Activated CD8-positive, alpha-beta memory T cell treated with anti-CD3 and anti-CD28 coated beads, Interleukin-2, amount 10 ng/mL, durations not matched to agents 7 days and 5 days (primary cell): Measurements from ENCODE around the gene ALKAL2. TPM values are rescaled to one million over a fixed set of nuclear protein-coding genes. Genes with fewer than 3 reads are reported as not detected.

Experiments used
- ATAC-seq: fragments of 150-1000 bp; cut with Tn5 transposase; one replicate; pipeline ENCODE4 v1.10.0; 2021; ENCODE audit warnings: moderate library complexity
- CTCF ChIA-PET: fragments of 350-600 bp; sonication (Branson Sonifier 250); formaldehyde crosslinking; loops from one replicate; lab custom pipeline; 2021; ENCODE audit warnings: antibody characterized with exemption; lab: Charles Lee
- DNase-seq: peaks from one replicate; pipeline ENCODE4 v3.0.0-alpha.2; 2020
- H3K27ac Mint-ChIP-seq: one replicate; pipeline ENCODE4 v1.8.0; 2021; ENCODE audit warnings: mild to moderate bottlenecking, mixed read lengths
- H3K27me3 Mint-ChIP-seq: one replicate; pipeline ENCODE4 v1.8.0; 2021; ENCODE audit warnings: mixed read lengths
- H3K36me3 Mint-ChIP-seq: one replicate; pipeline ENCODE4 v1.8.0; 2021; ENCODE audit warnings: mild to moderate bottlenecking, mixed read lengths
- H3K4me1 Mint-ChIP-seq: one replicate; pipeline ENCODE4 v1.8.0; 2021; ENCODE audit warnings: mixed read lengths
- H3K4me3 Mint-ChIP-seq: one replicate; pipeline ENCODE4 v1.8.0; 2021; ENCODE audit warnings: mild to moderate bottlenecking, moderate library complexity, mixed read lengths
- H3K9me3 Mint-ChIP-seq: one replicate; pipeline ENCODE4 v1.8.0; 2022; ENCODE audit warnings: low read depth, mixed read lengths
- total RNA-seq, 2 experiments: library from RNA; stranded (reverse); gene quantifications; one replicate each; pipeline ENCODE4 v1.2.3, GENCODE V29; 2021

The ALKAL2 gene
- total RNA-seq, 2 experiments from 2014 or later = not detected

DNA sequence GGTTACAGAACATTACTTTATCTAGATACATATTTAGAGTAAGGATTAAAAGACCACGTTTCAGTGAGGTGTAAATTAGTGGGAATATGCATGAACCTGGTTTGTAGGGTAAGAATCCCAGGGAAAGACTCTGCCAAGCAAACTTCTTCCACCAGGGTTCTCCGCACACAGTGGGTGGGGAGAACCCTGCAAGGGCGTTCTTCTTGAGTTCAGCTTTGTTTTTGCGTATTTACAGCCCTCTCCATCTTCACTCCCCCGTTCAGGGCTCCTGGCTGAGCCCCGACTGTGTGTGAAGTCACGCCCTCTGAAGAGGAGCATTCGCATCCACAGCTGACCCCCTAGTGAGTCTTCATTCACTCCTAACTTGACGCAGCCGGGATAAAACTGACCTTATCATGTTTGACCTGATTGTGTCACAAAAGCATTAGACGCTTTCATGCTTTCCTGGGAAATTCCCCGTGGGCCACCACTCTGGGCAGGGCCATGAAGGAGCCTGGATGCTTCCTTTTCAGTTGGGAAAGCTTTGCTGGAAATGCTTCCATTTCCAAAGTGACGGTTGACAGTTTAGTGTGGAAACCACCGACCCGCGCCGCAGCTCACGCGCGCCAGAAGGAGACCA lies 1.0 kb downstream of the ALKAL2 start:
- peaks cover 7% of the 10 kb centered on the region for H3K4me1 Mint-ChIP-seq
- no peaks in the 10 kb centered on the region for H3K9me3 Mint-ChIP-seq
- H3K27ac Mint-ChIP-seq = no peak overlapping the region
- peaks cover 48% of the 10 kb centered on the region for H3K27me3 Mint-ChIP-seq
- H3K4me3 Mint-ChIP-seq = no peak overlapping the region
- DNase-seq (no peak), ATAC-seq (no peak)
- CTCF ChIA-PET = no interaction called here
- peaks cover 2% of the 10 kb centered on the region for H3K36me3 Mint-ChIP-seq

DNA sequence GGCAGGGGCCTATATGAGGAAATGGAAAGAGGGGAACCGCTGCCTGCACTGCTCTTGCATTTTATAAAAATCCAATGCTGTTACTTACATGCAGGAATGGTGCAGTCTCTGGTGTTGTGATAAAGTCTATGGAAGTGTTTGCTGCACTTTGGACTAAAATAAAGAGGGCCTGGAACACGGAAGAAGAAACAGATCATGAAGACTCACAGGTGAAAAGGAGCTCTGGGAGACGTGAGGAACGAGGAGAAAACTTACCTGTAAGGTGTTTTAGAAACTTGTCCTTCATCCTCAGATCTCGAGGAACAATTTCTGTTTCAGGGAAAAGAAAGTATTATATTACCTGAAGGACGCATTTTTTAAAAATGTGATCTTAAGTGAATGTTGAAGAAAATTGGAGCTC lies 1.9 kb downstream of the ALKAL2 start:
- no peaks in the 10 kb centered on the region for H3K9me3 Mint-ChIP-seq
- CTCF ChIA-PET = no interaction called here
- H3K27ac Mint-ChIP-seq = no peak overlapping the region
- peaks cover 7% of the 10 kb centered on the region for H3K4me1 Mint-ChIP-seq
- DNase-seq = no peak
- peaks cover 42% of the 10 kb centered on the region for H3K27me3 Mint-ChIP-seq
- H3K4me3 Mint-ChIP-seq = no peak overlapping the region
- peaks cover 7% of the 10 kb centered on the region for H3K36me3 Mint-ChIP-seq
- ATAC-seq = no peak

DNA sequence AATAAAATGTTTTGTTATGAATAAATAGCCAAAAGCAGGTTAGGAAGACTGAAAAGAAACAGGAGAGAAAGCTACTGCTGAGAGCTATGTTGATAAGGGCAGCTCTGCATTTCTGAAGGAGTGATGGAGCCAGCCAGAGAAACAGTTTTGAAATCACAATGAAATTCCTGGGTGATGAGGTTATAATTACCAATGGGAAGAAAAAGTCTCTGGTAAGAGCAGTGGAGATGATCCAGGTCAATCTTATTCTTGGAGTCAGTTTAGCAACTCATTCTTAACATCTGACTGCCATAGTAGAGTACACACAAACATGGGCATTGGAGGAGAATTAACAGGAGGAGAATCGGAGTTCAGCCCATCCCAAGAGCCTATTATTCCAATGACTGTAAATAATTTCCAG lies 2.4 kb downstream of the ALKAL2 start:
- Mint-ChIP-seq H3K4me3 (no peak overlapping the region), H3K9me3 (no peaks in the 10 kb centered on the region), H3K4me1 (peaks cover 7% of the 10 kb centered on the region), H3K27me3 (peaks cover 37% of the 10 kb centered on the region), H3K36me3 (peaks cover 9% of the 10 kb centered on the region), H3K27ac (no peak overlapping the region)
- CTCF ChIA-PET = no interaction called here
- DNase-seq = no peak
- ATAC-seq = no peak

DNA sequence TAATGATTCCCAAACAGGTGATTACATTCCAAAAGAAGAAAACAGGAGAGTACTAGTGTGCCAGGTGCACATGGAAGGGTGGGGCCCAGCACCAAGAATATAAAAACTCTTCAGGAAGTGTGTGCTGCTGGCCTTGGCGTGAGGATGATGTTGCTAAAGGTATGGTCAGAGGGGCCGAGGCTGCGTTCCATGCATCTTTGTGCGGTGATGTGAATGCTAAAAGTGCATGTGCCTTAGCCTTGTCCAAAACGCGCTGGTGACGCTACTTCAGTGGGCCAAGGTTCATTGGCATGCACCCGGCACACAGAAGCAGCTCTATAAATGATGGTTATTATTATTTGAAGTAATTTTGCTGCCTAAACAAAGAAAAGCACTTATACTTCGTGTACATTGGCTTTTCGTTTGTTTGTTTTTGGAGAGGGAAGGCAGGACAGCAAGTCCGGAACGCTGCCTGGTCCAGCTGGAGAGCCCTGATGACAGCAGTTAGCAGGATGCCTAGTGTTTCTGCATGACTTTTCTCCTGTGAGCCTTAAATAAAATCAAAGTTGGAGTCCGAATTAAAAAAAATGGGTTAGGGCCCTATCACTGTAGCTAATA lies 2.9 kb downstream of the ALKAL2 start:
- no peak for DNase-seq
- H3K4me1 Mint-ChIP-seq = peaks cover 7% of the 10 kb centered on the region
- H3K36me3 Mint-ChIP-seq = peaks cover 12% of the 10 kb centered on the region
- H3K4me3 Mint-ChIP-seq = no peak overlapping the region
- peaks cover 31% of the 10 kb centered on the region for H3K27me3 Mint-ChIP-seq
- no peak for ATAC-seq
- H3K27ac Mint-ChIP-seq = no peak overlapping the region
- no peaks in the 10 kb centered on the region for H3K9me3 Mint-ChIP-seq
- CTCF ChIA-PET = no interaction called here

DNA sequence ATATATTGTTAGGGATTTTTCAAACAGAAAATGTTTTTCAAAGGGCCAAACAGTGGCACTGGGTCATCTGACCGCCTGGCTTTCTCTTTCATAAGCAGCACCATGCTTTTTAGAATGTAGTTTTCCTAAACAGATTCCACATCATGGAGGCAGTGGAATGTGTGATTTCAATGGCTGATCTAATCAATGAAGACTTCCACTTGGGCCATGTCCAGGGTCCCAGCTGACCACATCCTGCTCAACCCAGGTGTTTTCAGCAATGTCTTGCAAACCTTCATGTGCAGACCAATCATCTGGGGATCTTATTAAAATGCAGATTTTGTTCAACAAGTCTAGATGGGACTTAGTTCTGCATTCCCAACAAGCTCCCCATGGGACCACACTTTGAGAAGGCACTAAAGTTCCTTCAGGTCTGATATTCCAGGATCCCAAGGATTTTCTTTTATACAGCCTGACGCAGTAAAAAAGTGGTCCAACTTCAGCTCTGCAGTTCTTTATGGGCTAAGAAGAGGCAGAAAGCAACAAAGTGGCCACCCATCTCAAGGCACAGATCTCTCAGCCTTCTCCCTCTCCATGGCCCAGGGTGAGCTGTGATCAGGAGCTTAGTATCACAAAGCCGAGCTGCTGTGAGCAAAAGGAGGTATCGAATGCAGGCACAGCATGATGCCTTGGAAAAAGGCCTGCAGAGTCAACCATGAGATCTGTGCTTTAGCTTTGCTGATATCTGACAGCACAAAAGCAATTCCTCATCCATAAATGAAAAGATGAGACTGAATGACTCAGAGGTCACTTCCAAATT lies 3.7 kb downstream of the ALKAL2 start:
- CTCF ChIA-PET = no interaction called here
- ATAC-seq = no peak

DNA sequence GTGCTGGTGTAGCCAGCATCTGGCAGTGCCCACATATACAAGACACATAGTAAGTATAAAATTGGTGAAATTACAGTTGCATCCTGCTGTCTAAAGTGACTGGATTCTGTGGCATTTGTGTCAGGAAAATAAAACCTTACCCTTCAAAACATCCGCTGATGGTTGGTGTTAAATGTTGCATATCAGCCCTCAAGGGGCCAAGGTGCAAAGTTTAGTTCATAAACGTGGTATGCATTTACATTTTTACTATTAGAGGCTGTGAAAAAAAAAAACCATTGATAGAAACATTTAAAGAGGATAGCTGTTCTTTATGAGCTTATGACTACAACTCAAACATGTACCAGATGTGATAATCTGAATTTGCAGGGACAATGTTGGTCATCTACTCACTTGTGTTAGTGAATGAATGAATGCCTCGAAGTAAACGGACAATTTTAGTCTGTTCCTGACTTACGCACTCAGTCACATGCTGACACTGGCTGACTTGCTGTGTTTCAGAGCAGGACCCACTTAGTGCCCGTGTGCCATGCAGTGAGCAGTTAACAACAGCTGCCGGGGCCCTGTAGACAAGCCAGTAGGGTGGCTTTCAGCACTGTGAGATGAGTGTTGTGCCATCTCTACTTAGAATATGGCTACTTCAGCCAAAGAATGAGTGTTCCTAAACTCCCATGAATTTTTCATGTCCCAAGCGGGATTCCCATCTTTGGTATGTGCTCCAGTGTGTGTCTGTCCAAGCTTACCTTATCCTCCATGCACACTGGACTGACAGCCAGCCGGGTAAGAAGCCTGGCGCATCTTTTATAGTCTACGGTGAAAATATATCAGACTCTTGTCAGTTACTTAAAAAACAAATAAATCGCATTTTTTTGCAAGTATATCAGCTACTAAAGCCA lies 5.3 kb downstream of the ALKAL2 start:
- Mint-ChIP-seq H3K4me1 (no peaks in the 10 kb centered on the region), H3K27ac (no peak overlapping the region), H3K36me3 (peaks cover 25% of the 10 kb centered on the region), H3K9me3 (no peaks in the 10 kb centered on the region), H3K27me3 (peaks cover 22% of the 10 kb centered on the region), H3K4me3 (no peak overlapping the region)
- no peak for ATAC-seq
- CTCF ChIA-PET = no interaction called here
- no peak for DNase-seq

More for the DNA sequence above, 3.7 kb downstream of the ALKAL2 start:
- Mint-ChIP-seq H3K36me3 (peaks cover 17% of the 10 kb centered on the region), H3K9me3 (no peaks in the 10 kb centered on the region), H3K27me3 (peaks cover 24% of the 10 kb centered on the region), H3K27ac (no peak overlapping the region), H3K4me3 (no peak overlapping the region), H3K4me1 (peaks cover 2% of the 10 kb centered on the region)
- no peak for DNase-seq

DNA sequence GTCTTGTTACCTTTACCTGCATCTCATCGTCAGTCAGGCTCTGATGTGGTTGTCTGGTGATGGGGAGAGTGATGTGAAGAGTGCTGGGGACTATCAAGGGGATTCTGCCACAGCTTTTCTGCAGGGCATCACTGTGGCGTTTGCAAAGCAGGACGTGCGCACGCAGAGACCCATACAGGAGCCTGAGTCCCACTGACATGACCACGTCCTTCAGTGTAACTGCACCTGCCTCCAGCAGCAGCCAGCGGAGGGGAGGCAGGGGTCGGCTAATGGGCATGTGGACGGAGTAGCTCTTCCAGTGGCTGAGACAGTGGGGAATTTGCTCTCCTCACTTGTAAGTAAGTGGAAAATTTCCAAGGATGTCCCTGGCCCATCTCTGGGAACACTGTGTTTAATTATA lies 6.5 kb downstream of the ALKAL2 start:
- DNase-seq = no peak
- no peaks in the 10 kb centered on the region for H3K9me3 Mint-ChIP-seq
- H3K27me3 Mint-ChIP-seq = peaks cover 12% of the 10 kb centered on the region
- no peak overlapping the region for H3K4me3 Mint-ChIP-seq
- H3K36me3 Mint-ChIP-seq = peaks cover 32% of the 10 kb centered on the region
- no peaks in the 10 kb centered on the region for H3K4me1 Mint-ChIP-seq
- CTCF ChIA-PET = no interaction called here
- H3K27ac Mint-ChIP-seq = no peak overlapping the region
- ATAC-seq = no peak

DNA sequence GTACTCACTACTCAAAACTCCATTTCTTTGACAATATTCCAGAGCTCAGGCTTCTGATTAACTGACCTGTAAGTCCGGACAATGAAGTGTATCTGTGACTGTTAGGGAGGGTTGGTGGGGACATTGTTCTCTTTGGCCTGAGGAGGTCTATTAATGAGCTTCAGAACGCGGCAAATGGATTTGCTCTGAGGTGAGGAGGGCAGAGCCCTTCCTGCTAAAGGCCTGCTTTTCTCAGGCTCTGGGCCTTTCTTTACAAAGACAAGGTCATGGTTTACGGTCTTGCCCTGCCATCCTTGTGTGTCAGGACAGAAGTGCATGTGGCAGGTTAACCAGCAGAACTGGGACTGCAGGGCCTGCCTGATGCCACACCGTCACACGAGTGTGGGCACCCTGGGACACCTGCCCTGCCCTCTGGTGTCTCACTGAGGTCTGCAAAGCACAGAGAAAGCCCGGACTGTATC lies 7.2 kb downstream of the ALKAL2 start:
- H3K9me3 Mint-ChIP-seq = no peaks in the 10 kb centered on the region
- DNase-seq (no peak), ATAC-seq (no peak)
- no peaks in the 10 kb centered on the region for H3K4me1 Mint-ChIP-seq
- no peak overlapping the region for H3K27ac Mint-ChIP-seq
- H3K36me3 Mint-ChIP-seq = peaks cover 32% of the 10 kb centered on the region
- peaks cover 5% of the 10 kb centered on the region for H3K27me3 Mint-ChIP-seq
- H3K4me3 Mint-ChIP-seq = no peak overlapping the region
- CTCF ChIA-PET = no interaction called here

DNA sequence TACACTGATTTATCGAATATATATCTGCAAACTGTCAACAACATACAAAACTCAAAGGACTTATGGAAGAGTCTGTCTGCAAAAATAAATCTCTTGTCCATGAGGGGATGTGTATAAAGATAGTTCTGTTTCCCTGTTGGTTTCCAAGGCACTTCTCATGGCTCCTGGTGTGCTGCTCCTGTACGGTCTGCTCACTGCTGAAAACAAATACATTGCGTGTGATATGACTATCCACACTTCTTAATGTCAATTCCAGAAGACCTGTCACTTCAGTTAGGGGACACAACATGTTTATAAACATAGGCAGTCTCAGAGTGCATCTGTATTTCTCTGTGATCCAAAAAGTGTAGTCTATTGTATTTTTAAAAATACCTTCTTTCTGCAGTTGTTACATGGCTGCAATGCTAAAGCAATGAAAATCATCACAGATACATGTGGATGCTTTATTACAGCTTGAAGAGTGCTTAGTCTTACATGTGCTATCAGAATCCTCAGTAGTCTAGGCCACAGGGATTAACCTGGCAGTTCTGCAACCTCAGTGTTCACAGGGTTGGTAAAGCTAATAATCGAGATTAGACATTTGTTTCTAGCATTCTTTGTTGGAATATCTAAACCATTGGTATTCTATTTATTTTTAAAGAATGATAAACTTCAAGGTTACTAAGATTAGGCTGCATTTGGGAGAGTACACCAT lies 7.8 kb downstream of the ALKAL2 start:
- no peaks in the 10 kb centered on the region for H3K27me3 Mint-ChIP-seq
- DNase-seq (no peak), ATAC-seq (no peak)
- H3K4me3 Mint-ChIP-seq = no peak overlapping the region
- CTCF ChIA-PET = no interaction called here
- H3K36me3 Mint-ChIP-seq = peaks cover 36% of the 10 kb centered on the region
- no peak overlapping the region for H3K27ac Mint-ChIP-seq
- no peaks in the 10 kb centered on the region for H3K9me3 Mint-ChIP-seq
- no peaks in the 10 kb centered on the region for H3K4me1 Mint-ChIP-seq

DNA sequence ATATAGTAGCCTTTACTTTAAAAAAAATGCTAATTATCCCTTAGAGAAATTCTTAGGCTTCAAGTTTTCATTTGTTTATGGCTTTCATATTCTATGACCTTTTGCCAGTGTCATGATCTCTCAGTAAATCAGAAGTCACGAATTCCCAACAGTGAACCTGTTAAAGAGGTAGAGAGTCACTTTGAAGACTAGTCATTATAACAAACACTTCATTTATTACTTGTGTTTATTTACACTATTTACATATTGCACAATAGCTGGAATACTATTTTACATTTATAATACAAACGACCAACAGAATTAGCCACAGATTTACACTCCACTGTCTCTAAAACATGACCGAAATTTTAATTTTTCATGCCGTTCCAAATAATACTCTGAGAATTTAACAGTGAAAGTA lies 8.5 kb downstream of the ALKAL2 start:
- CTCF ChIA-PET = interaction anchor here (0.6 to 0.9 kb wide), 2 partner anchors 257 to 259 kb away, joined by 3 to 4 read pairs; no protein-coding TSS in a partner anchor
- Mint-ChIP-seq H3K27ac (no peak overlapping the region), H3K4me1 (peaks cover 2% of the 10 kb centered on the region), H3K27me3 (no peaks in the 10 kb centered on the region), H3K36me3 (peaks cover 38% of the 10 kb centered on the region), H3K4me3 (no peak overlapping the region), H3K9me3 (no peaks in the 10 kb centered on the region)
- DNase-seq (no peak), ATAC-seq (no peak)

DNA sequence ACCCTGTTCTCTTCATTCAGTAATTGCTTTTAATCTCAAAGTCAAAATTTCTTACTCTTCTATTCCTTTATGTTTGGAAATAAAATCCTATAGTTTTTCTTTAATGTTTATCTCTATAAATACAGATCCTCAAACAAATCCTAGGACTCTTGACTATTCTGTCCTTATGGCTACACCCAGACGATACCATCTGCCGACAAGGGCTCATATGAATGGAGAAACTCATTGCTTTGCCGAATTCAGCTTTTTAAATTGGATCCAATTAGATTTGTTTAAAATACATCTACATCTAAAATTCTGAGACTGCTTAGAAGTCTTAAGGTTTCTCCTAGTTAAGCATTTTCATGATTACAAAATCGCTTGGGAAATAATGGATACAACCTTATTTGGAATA lies 9.0 kb downstream of the ALKAL2 start:
- peaks cover 2% of the 10 kb centered on the region for H3K4me1 Mint-ChIP-seq
- H3K27me3 Mint-ChIP-seq = no peaks in the 10 kb centered on the region
- no peak overlapping the region for H3K27ac Mint-ChIP-seq
- CTCF ChIA-PET = interaction anchor here (0.6 to 1.3 kb wide), 3 partner anchors 257 to 358 kb away, joined by 3 to 4 read pairs (median 4); no protein-coding TSS in a partner anchor
- H3K4me3 Mint-ChIP-seq = no peak overlapping the region
- peaks cover 39% of the 10 kb centered on the region for H3K36me3 Mint-ChIP-seq
- ATAC-seq (no peak), DNase-seq (no peak)
- H3K9me3 Mint-ChIP-seq = no peaks in the 10 kb centered on the region

DNA sequence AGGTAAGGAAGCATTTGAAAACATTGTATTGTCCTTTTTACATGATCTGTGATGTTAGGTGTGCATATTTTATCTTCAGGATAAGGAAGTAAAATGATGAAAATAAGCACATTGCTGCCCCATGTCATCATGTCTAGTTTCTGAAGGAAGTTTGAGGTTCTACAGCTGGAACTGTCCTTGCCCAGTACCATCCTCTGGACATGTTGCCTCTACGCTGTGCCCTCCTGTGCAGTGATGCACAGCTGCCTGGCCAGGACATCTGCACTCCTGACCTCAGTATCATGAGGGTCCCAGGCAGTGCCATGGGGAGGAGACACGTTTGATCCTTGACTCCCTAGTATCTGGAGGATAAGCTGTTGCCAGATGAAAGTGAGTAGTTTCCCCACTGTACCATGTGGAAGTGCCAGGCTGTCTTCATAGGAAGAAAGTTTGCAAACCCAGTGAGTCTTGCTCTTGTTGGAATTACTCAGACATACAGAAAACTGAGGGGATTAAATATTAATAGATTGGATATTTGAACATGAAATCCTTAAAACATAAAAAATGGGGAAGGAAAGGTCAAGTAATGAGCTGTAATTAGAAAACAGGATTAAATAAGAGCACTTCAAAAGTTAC lies 9.5 kb downstream of the ALKAL2 start:
- no peak overlapping the region for H3K27ac Mint-ChIP-seq
- CTCF ChIA-PET = interaction anchor here (0.9 to 1.3 kb wide), 2 partner anchors 258 to 359 kb away, joined by 3 to 4 read pairs; no protein-coding TSS in a partner anchor
- no peak overlapping the region for H3K4me3 Mint-ChIP-seq
- DNase-seq (no peak), ATAC-seq (no peak)
- peaks cover 2% of the 10 kb centered on the region for H3K4me1 Mint-ChIP-seq
- H3K36me3 Mint-ChIP-seq = peaks cover 39% of the 10 kb centered on the region
- no peaks in the 10 kb centered on the region for H3K9me3 Mint-ChIP-seq
- no peaks in the 10 kb centered on the region for H3K27me3 Mint-ChIP-seq
